ENCODE measurements around the gene GULP1. TPM values are rescaled to one million over a fixed set of nuclear protein-coding genes. Genes with fewer than 3 reads are reported as not detected.

GULP1 gene
- total and polyA plus RNA-seq, 7 donors: 5.6 to 18.0 (median 11.3) TPM

GRCh38 chr2:188369365-188369764, 77.7 kb downstream of the GULP1 start:
- DNase-seq (no peak), ATAC-seq (peak; percentile 66 to 93 (median 74))
- H3K9me3 ChIP-seq: no peaks in the 10 kb centered on the region
- no peak overlapping the region for H3K27ac ChIP-seq
- TF ChIP-seq CTCF (IDR thresholded peaks at IDR 0.05): peak; percentile 77
- 28 to 49% (median 31%) methylated on average over 3 of the region's 3 CpGs for WGBS, 3 donors
- no peak overlapping the region for H3K4me3 ChIP-seq
- H3K27me3 ChIP-seq (ENCODE audit: insufficient read depth in 3 of 3, low read length in 2 of 3): no peaks in the 10 kb centered on the region
- H3K4me1 ChIP-seq: no peaks in the 10 kb centered on the region
- H3K36me3 ChIP-seq (ENCODE audit: insufficient read depth in 1 of 2, low read depth in 1 of 2): no peaks in the 10 kb centered on the region
- intact Hi-C loops (cut with DNase I): loop anchor here in 1 of 2 donors (5.0 kb wide), 1 partner anchor 77 kb away; the partner anchor contains the start of gene GULP1

DNA sequence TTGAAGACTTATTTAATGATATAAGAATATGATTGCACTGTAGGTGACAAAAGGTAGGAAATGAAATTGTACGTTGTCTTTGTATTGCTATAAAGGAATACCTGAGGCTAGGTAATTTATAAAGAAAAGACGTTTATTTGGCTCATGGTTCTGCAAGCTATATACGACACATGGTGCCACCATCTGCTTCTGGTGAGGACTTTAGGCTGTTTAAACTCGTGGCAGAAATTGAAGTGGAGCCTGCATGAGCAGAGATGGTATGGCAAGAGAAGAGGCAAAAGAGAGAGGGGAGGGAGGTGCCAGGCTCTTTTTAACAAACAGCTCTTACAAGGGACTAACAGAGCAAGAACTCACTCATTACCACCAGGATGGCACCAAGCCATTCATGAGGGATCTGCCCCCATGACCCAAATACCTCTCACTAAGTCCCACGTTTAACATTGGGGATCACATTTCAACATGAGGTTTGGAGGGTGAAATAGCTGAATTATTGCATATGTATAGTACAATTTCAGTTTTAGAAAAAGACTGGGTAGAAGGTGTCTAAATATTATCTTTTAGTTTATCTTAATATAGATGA, 86.8 kb downstream of the GULP1 start:
- peak overlapping the region; percentile 0 for H3K27ac ChIP-seq
- peaks cover 30% of the 10 kb centered on the region for H3K4me1 ChIP-seq
- no peak overlapping the region for H3K4me3 ChIP-seq
- ATAC-seq (peak; percentile 39 to 65 (median 54)), DNase-seq (no peak)
- no peak for TF ChIP-seq CTCF (IDR thresholded peaks at IDR 0.05)
- no peaks in the 10 kb centered on the region for H3K27me3 ChIP-seq (ENCODE audit: insufficient read depth in 3 of 3, low read length in 2 of 3)
- no peaks in the 10 kb centered on the region for H3K9me3 ChIP-seq
- intact Hi-C loops (cut with DNase I): loop anchor here in 1 of 2 donors (5.0 kb wide), 1 partner anchor 86 kb away; the partner anchor contains the start of gene GULP1
- no peaks in the 10 kb centered on the region for H3K36me3 ChIP-seq (ENCODE audit: insufficient read depth in 1 of 2, low read depth in 1 of 2)
- 44 to 57% (median 51%) methylated on average over 5 of the region's 5 CpGs for WGBS, 3 donors

- Histone ChIP-seq H3K36me3 (ENCODE audit: insufficient read depth in 1 of 2, low read depth in 1 of 2) (no peaks in the 10 kb centered on the region), H3K4me3 (no peak overlapping the region), H3K27me3 (ENCODE audit: insufficient read depth in 3 of 3, low read length in 2 of 3) (no peaks in the 10 kb centered on the region), H3K4me1 (peaks cover 30% of the 10 kb centered on the region), H3K9me3 (no peaks in the 10 kb centered on the region), H3K27ac (no peak overlapping the region)
- DNase-seq (no peak), ATAC-seq (no peak)
- no peak for TF ChIP-seq CTCF (IDR thresholded peaks at IDR 0.05)
- 93 to 97% (median 96%) methylated on average over 3 of the region's 3 CpGs for WGBS, 3 donors
- intact Hi-C loops (cut with DNase I): loop anchor here in 1 of 2 donors (5.0 kb wide), 1 partner anchor 87 kb away; the partner anchor contains the start of gene GULP1
These were observed 88.1 kb downstream of the GULP1 start for GRCh38 chr2:188379748-188380147.

DNA sequence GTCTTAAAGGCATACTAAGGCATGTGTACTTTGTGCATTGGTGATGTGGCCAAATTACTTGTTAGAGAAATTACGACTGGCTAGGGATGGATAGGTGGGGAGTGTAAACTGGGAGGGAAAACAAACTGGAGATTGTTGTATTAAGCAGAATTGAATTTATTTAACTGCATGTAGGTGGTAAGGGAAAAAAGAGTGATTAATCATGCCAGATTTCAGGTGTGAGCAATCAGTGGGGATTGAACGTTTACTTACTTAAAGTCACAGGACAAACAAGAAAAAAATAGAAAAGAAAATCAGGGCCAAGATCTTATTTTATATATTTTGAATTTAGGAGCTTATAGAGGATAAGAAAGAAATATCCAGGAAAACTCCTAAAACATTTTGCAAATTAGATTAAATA, 88.6 kb downstream of the GULP1 start:
- Histone ChIP-seq H3K4me3 (no peak overlapping the region), H3K36me3 (ENCODE audit: insufficient read depth in 1 of 2, low read depth in 1 of 2) (no peaks in the 10 kb centered on the region), H3K27me3 (ENCODE audit: insufficient read depth in 3 of 3, low read length in 2 of 3) (no peaks in the 10 kb centered on the region), H3K9me3 (no peaks in the 10 kb centered on the region), H3K27ac (no peak overlapping the region), H3K4me1 (peaks cover 30% of the 10 kb centered on the region)
- DNase-seq (no peak), ATAC-seq (no peak)
- intact Hi-C loops (cut with DNase I): no loop called here
- 69 to 85% (median 74%) methylated on average over 2 of the region's 2 CpGs for WGBS, 3 donors
- no peak for TF ChIP-seq CTCF (IDR thresholded peaks at IDR 0.05)

DNA sequence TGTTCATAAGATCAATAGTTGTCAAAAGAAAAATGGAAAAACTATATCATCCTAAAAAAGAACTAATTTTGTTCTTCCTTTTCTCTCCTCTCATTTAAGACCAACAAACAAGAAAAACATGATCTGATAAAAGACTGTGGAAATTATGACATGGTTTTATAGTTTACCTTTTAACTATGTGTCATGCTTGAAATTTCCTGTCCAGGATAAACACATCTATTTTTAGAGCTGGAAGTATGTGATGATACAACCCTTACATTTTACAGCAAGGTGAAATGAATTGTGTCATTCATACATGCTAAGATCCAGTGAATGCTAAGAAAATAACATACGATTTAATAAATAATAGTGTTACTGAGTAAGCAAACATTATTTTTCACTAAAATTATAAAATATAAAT, 89.9 kb downstream of the GULP1 start:
- WGBS, 3 donors: 36 to 46% (median 37%) methylated on average over 1 of the region's 1 CpG
- Histone ChIP-seq H3K4me1 (peaks cover 30% of the 10 kb centered on the region), H3K27me3 (ENCODE audit: insufficient read depth in 3 of 3, low read length in 2 of 3) (no peaks in the 10 kb centered on the region), H3K27ac (peak overlapping the region; percentile 38), H3K36me3 (ENCODE audit: insufficient read depth in 1 of 2, low read depth in 1 of 2) (no peaks in the 10 kb centered on the region), H3K9me3 (no peaks in the 10 kb centered on the region), H3K4me3 (no peak overlapping the region)
- intact Hi-C loops (cut with DNase I): no loop called here
- ATAC-seq: peak; percentile 63 to 86 (median 78)
- no peak for TF ChIP-seq CTCF (IDR thresholded peaks at IDR 0.05)
- no peak for DNase-seq

Data from psoas muscle (tissue), 8 donors.